ENCODE measurements around the gene IER5L.
"Not testable (repeated sequence)": the region's sequence is repeated elsewhere in the genome, so short reads cannot be mapped to it uniquely, and the experiment has no call there.

IER5L gene

DNA sequence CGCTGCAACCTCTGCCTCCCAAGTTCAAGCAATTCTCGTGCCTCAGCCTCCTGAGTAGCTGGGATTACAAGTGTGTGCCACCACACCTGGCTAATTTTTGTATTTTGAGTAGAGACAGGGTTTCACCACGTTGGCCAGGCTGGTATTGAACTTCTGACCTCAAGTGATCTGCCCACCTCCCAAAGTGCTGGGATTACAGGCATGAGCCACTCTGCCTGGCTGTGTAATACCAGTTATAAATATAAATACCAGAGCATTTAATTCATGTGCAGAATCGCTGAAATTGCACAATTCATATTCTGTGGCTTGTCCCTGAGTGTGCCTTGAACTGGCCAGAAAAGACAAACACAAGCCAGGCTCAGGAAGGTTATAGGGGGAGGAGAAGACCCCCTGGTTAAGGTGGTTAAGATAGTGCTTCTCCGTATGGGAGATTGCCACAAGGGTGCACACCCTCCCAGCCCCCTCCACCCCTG, 14.8 kb downstream of the IER5L start:
- DNase-seq (ENCODE audit: low read depth in 1 of 2, low spot score in 1 of 2), result not testable (repeated sequence)

DNA sequence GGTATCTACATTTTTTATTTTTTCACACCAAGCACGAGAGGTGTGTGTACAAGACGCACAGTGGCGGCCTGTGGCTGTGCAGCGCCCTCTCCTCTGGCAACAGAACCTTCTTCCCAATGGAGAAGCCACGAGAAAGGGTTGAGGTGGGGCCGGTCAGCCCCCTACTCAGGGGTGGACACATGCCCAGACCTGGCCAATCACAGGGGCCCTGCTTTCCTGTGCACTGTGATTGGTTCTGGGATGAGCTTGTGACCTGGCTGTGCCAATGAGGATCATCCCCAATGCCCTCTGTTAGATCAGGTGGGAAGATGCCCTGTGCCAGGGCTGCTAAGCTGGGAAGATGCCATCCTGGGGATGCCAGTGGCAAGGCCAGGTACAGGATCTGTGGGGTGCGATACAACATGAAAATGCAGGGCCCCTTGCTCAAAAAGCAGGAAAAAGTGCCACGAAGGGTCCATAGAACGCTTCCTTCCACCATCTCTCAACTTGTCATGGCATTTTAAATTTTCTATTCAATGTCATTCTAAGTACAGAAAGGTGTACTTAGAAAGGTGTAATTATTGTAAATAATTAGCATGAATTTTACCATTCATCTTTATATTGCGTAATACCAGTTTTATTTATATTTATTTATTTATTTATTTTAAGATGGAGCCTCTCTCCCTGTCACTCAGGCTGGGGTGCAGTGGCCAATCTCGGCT, 15.4 kb downstream of the IER5L start:
- DNase-seq (ENCODE audit: low read depth in 1 of 2, low spot score in 1 of 2), result no peak

DNA sequence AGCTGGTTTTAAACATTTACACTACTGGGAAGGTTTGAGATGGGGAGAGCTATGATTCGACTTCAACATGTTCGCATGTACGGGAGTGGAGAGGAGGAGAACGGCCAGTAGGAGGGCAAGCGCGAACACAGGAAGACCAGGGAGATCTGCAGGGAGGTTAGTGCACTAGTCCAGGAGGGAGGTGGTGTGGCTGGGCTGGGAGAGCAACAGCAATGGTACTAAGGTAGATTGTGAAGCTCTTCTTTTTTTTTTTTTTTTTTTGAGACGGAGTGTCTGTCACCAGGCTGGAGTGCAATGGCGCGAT, 16.6 kb downstream of the IER5L start:
- no peak for DNase-seq (ENCODE audit: low read depth in 1 of 2, low spot score in 1 of 2)

DNA sequence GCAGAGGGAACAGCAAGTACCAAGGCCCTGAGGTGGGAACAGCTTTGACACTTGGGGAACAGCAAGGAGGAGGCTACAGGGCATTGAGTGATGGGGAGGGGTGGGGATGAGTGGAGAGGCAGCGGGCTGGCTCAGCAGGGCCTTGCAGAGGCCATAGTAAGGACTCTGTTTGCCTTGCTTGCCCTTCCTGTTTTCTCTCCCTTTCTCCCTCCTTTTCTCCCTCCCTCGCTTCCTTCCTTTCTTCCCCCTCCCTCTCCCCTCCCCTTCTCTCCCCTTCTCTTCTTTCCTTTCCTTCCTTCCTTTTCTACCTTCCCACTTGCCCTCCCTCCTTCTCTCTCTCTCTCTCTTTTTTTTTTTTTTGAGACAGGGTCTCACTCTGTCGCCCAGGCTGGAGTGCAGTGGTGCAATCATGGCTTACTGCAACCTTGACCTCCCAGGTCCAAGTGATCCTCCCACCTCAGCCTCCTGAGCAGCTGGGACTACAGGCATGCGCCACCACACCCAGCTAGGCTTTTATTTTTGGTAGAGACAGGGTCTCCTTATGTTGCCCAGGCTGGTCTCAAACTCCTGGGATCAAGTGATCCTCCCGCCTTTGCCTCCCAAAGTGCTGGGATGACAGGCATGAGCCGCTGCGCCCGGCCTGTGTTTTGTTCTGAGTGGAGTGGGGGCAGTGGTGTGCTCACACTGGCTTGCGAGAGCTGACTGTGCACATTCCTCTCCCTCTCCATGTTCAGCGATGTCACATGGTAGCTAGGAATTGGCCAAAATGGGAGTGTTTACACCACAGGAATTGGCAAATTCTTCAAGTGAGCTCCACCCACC, 17.1 kb downstream of the IER5L start:
- no peak for DNase-seq (ENCODE audit: low read depth in 1 of 2, low spot score in 1 of 2)

DNA sequence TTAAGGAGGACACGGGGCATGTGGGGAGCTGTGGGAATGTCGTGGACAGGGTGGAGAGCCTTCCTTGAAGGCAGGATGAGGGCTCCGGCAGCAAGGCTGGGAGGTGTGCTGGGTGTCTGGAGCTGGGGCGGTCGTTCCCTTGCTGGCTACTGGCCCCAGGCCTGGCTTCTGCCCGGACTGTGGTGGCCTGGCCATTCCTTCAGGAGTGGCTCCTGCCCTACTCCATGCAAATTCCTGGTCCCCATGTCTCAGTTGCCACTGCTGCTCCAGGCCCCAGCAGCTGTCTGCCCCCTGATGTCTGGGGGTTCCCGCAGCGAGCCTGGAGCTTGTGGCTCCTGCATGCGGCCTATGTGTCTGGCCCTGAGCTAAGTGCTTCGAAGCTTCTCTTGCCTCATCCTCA, 21.9 kb downstream of the IER5L start:
- DNase-seq (ENCODE audit: low read depth in 1 of 2, low spot score in 1 of 2), result no peak

DNA sequence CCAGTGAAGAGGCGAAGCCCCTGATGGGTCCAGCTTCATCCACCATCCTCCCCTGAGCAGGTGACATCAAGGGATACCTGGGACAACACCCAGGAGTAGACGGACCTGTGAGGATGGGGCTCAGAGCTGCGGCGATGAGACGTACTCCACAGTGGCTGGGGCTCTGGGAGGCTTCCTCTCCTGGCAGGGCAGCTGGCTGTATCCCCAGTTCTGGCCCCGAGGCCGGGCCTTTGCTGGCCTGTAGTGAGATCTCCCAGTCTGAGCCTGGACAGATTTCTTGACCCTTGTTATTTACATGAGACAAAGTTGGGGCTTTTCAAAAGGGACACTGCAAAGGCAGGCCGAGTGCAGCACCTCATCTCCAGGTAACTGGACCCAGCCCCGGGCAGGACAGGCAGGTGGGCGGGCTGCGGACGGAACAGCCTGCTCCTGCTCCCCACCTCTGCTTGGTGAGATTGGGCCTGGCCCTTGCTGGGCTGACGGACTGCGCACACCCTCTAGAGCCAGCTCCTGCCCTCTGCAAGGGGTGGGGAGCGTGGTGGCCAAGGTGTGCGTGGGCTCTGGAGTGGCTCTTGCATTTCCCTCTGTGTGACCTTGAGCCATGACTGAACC, 23.1 kb downstream of the IER5L start:
- no peak for DNase-seq (ENCODE audit: low read depth in 1 of 2, low spot score in 1 of 2)

DNA sequence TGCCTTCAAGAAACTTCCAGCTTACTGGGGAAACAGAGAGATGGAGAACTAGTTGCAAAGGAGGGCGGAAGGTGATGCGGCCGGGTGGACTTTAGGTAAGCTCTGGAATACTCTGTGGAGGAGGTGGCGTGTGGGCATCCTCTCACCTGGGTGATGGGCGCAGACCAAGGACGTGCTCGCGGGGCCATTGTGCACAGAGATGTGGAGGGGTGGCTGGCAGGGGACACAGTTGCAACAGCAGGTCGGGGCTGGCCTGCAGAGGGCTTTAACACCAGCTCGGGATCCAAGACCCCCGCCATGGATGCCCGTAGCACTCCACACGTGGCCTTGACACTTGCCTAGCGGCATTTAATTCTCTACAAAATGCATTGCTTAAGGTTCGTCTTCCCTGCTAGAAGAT, 26.6 kb downstream of the IER5L start:
- no peak for DNase-seq (ENCODE audit: low read depth in 1 of 2, low spot score in 1 of 2)

DNA sequence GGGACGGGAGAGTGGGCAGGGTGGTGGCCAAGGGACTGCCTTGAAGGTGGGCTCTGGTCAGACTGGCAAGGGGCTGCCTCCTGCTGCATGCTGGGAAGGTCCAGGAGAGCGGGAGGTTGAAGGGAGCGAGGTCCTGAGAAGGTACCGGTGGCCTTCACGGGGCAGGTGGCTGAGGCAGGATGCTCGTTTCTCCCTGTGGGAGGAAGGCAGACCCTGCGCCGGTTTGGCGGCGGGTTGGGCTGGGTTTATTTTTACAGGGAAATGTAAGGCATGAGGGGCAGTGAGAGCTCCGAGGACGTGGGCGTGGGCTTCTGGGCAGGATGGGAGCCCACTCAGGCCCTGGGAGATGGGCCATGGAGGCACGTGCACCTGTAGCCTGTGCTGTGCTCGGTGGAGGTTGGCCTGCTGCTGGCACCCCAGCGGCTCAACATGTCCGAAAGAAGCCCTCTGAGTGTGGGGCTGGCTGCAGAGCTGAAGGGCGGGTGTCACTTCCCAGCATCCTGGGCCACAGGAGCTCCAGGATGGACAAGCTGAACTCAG, 27.3 kb downstream of the IER5L start:
- no peak for DNase-seq (ENCODE audit: low read depth in 1 of 2, low spot score in 1 of 2)

DNA sequence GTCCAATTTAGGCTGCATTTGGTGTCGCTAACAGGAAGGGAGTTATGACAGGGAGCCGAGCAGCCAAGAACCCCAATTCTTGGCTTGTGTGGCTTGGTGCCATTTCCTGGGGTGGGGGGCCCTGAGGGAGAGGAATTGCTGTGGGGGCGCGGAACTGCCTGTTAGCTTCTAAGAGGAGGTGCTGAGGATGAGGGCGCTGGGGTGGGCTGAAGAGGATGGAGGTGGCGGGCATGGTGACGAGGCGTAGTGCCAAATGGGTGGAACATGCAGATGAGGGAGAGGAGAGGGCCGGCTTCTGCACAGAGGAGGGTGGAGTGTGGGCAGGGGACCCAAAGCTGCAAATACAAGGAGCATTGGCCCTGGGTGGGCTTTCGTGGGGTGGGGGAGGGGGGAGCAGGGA, 27.9 kb downstream of the IER5L start:
- DNase-seq (ENCODE audit: low read depth in 1 of 2, low spot score in 1 of 2), result no peak

DNA sequence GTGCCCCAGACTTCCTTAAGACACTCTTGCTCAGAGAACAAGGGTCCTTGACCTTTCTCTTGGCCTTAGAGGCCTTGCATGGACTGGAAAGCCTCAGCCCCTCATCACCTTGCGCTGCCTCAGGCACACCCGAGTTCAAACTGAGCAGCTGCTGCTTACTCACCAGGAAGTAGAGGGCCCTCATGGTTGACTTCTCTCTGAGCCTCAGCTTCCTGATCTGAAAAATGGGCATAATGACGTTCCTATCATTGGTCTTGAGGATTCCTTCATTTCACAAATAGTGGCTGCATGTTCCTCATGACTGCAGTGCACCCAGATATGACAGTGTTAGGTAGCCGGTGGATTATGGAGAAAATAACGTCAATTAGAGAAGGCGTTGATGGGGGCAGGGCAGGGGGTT, 28.6 kb downstream of the IER5L start:
- DNase-seq (ENCODE audit: low read depth in 1 of 2, low spot score in 1 of 2), result no peak

DNA sequence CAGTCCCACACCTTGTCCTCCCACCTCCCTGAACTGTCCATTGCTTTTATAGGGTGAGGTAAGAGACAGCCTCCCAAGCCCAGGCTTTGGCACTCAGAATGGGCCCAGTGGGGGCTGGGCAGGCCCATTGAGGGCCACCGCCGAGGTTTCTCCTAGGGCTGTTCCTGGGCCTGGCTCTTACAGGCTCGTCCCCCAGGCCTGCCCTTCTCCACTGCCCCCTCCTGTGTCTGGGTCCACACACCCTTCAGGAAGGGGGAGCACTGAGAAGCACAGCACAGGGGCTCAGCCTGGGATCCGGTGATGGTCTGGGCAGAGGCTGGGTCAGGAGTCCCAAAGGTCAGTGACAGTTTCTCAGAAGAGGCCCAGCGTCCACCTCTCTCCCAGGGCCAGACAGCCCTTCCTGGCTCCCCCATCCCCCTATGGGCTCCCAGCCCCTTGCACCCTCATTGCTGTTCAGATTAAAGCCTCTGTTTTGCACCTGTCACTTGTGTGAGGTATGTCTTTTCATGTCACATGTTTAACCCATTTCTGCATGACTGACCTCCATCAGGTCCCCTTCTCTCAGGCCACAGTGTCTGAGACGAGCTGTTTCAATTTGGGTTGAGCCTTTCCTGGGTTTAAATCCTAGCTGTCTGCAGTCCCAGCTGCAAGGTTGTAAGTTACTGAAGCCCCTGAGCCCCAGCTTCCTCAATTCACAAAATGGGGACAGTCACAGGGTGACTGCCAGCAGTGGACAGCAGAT, 29.4 kb downstream of the IER5L start:
- no peak for DNase-seq (ENCODE audit: low read depth in 1 of 2, low spot score in 1 of 2)

DNA sequence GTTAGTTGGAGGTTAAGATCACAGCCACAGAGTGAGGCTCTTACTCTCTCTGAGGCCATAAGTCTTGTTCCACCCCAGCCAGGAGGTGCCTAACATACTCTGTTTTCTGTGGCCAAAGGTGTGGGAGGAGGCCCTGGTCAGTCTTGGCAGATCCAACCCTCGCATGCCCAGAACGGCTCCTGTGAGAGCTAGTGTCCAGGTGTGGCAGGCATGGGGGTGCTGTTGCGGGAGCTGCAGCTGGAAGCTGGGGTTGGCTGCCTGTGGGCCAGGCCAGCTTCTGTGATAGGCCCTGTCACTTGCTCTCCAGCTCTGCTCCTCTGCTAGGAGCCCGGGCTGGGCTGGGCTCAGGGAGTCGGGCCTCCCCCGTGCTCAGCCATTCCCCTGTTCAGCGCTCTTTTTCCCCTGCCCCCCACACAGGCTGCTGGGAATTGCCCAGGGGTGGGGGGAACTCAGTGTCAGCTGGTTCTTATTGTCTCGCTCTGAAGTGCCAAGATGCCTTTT, 31.6 kb downstream of the IER5L start:
- DNase-seq (ENCODE audit: low read depth in 1 of 2, low spot score in 1 of 2), result no peak

DNA sequence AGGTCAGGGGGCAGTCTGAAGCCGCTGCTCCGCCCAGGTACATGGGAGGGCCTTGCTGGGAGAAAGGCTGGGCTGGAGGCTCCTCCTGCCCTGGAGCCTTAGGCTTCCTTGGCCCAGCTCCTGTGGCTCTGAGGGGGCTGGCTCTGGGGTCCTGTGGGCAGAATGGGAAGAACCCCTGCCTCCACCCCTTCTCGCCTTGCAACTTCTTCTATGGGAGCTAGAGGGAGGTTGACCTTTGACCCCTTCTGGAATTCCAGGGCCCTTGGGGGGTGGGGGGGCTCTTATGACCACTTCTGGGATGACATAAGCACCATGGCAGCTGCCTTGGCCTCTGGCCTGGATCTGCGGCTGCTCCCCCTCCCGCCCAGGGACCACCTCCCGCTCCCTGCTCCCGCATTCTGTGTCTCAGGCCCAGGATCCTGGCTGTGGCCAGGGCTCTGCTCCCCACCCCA, 32.2 kb downstream of the IER5L start:
- no peak for DNase-seq (ENCODE audit: low read depth in 1 of 2, low spot score in 1 of 2)

DNA sequence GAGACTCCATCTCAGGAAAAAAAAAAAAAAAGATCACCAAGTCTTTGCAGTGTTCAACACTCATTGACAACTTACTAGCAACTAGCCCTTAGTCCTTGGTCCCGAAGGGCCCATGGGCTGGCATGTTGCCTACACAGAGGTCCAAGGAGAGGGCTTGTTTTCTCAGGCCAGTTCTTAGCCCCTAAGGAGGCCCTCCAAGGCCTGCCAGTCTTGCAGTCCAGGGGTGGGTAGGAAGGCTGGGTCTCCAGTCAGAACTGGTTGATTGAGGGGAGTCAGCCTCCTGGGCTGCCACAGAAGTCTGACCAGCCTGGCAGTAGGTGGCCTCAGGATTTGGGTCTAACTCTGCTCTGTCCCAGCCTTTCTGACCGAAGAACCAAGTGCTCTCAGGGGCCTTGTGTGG, 32.7 kb downstream of the IER5L start:
- DNase-seq (ENCODE audit: low read depth in 1 of 2, low spot score in 1 of 2), result no peak

DNA sequence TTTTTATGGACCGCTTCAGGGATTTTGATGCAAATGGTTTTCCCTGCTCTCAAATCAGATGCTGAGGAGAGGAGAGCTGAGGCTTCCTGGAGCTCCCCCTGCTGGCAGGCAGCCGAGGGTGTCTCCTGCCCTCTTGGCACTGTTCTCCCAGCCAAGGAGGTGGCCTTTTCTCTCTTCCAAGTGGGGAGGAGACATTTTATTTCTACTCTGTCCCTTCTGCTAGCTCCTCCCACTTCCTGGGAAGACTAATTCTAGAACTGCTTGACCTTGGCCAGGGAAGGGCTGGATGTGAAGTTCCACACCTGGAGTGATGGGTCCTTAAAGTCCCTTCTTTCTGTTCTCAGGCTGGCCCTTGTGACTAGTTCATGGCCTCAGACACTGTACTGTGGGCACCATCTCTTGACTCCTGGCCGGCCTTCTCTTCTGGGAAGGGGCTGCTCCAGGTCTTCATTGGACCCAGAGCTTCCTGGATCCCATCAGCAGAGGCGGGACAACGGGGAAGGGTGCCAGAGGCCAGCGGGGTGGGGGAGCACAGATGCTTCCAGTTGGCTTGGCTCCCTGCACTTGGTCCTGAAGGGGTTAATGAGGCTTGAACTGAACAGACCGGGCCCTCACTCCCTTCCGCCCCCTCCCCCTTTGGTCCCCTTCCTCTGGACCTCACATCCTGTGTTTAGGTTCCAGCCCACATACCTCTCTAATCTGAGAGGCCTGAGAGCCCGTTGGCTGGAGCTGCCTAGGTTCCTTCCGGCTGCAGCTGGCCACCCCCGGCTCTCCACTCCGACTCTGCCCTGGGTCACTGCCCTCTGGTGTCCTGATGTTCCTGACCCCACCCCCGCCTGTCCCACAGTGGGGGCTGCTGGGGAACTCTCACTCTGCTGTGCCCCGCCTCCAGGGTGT, 34.8 kb downstream of the IER5L start:
- peak; percentile 53 to 64 for DNase-seq (ENCODE audit: low read depth in 1 of 2, low spot score in 1 of 2)

DNA sequence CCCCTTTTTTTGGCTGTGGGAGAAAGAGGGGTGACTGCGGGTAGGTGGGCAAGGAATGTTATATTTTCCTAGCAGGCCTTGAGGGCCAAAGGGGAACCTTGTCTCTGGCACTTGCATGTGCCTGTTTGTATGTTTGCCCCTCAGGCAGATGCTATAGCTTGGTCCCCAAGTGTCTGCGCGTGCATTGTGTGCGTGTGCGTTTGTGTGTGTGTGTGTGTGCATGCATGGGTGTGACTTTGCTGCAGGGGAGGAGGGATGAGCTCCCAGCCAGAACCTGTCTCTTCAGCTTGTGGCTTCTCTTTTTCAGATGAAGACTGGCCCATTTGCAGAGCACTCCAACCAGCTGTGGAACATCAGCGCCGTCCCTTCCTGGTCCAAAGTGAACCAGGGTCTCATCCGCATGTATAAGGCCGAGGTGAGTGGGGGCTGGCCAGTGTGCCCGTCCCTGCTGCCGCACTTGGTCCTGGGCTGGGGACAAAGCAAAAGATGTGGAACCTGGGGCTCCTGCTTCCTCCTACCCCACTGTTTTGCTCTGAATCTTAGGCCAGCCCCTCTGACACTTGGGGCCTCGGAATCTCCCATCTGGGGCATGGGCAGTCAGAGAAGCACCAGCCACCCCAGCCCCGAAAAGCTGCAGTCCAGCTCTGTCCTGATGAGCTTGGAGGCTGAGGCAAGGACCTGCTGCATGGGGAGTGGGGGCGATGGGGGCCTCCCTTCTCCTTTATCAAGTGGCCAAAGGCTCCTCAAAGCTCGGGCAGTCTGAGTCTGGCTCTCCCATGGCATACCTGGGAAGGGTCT, 35.7 kb downstream of the IER5L start:
- DNase-seq (ENCODE audit: low read depth in 1 of 2, low spot score in 1 of 2), result no peak

DNA sequence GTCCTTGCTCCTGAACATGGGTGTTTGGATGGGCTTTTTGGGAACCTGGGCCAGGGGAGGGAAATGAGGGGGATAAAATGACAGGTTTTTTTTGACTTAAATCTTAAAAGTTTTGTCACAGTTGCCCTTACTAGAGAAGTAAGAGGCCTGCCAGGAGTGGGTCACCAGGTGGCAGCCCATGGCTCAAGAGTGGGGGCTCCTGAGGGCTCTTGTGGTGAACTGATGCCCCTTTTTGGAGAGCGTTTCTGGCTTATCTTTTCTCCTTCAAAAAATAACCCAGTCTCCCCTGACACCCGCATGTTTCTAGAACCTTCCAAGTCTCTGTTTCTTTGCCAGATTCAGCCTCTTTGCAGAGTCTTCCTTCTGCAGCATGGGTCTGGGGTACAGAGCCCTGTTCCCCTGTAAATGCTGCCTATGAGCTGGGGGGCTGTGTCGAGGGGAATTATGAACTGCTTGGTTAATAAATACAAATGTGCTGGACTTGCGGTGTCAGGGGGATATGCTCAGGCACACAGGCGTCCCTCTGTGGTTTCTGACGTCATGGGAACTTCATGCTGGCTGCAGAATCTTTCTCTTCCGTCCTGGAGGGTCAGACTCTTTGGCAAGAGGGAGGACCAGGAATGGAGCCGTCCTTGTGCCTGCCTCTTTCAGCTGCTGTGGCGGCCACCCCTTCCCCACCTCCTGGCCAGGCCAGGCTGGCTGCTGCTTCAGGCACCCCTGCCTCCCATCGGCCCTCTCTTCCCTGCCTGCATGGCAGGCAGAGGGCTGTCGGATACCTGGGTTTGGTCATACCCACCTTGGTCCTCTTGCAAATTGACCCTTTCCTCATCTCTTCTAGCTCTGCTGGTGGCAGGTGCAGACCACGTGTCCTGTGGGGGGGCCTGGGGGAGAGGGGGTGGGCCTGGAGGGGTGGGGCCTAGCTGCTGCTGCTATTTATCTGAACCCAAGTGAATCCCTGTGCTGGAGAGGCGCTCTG, 36.7 kb downstream of the IER5L start:
- no peak for DNase-seq (ENCODE audit: low read depth in 1 of 2, low spot score in 1 of 2)

DNA sequence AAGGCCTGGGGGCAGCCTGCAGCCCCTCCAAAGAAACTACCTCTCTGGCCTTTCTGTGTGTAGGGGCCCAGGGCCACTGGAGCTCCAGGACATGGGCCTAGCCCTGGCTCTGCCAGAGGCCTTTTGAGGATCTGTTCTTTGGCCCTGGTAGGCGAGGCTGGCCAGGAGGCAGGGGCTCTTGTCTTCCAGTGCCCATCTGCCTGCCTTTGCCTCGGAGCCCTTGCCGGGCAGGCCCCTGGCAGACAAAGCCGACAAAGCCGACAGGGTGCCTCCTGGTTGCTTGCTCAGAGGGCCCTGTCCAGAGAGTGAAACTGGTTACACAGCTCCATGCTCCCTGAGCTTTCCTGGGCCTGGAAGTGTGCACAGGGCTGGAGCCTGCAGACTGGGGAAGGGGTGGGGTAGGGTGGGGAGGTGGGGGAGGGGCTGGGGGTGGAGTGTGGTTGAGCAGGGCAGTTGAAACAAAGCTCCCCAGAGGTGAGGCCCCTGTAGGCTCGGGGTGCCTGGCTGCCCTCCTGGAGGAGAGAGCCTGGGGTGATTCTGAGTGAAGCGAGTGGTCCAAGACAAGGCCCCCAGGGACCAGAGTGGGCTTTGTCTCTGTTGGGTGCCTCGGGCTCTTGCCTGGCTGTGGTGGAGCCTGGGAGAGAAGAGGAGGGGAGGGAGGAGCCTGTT, 37.5 kb downstream of the IER5L start:
- no peak for DNase-seq (ENCODE audit: low read depth in 1 of 2, low spot score in 1 of 2)

Data from stimulated activated CD4-positive, alpha-beta T cell treated with anti-CD3 and anti-CD28 coated beads, Interleukin-15, amount 100 ng/mL, for 1 hour (primary cell).